IPS-18a (cell line): ENCODE measurements around the gene CASP5.
"Not testable (repeated sequence)": the region's sequence is repeated elsewhere in the genome, so short reads cannot be mapped to it uniquely, and the experiment has no call there.

Source experiments
- H3K27ac ChIP-seq: one replicate; pipeline ENCODE4 v1.5.1; 2013; ENCODE audit warnings: low read length
- H3K27me3 ChIP-seq: one replicate; pipeline ENCODE4 v1.6.1; 2013; ENCODE audit warnings: mild to moderate bottlenecking, low read length; ENCODE audit not compliant: control insufficient read depth, insufficient read depth
- H3K36me3 ChIP-seq: one replicate; pipeline ENCODE4 v1.6.1; 2013; ENCODE audit warnings: low read depth, low read length; ENCODE audit not compliant: control insufficient read depth
- H3K4me1 ChIP-seq: one replicate; pipeline ENCODE4 v1.6.1; 2013; ENCODE audit warnings: low read depth, low read length; ENCODE audit not compliant: control insufficient read depth
- H3K4me3 ChIP-seq: one replicate; pipeline ENCODE4 v1.5.1; 2013; ENCODE audit warnings: low read length
- H3K9ac ChIP-seq: one replicate; pipeline ENCODE4 v1.6.1; 2013; ENCODE audit warnings: mild to moderate bottlenecking, low read length, moderate library complexity
- H3K9me3 ChIP-seq: one replicate; pipeline ENCODE4 v1.6.1; 2013; ENCODE audit warnings: low read depth, low read length; ENCODE audit not compliant: control insufficient read depth

Gene CASP5

DNA sequence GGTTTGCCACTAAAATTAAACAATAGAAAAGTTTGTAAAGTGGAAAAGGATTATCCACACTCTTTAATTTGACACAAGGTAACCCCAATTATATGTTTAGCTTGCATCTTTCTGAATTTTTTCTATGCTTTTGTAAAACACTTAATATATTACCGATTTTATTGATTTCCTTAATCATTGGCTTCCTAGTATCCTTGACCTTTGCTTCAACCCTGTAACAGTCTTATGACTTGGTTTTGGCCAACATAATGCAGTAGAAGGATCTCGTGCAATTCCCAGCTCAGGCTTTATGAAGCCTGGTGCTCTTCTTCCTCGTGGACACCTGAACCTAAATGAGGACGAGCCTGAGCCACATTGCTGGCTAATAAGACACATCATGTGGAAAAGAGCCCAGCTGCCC is 31.0 kb downstream of the CASP5 start:
- no peaks in the 10 kb centered on the region for H3K36me3 ChIP-seq
- no peak overlapping the region for H3K4me3 ChIP-seq
- H3K27me3 ChIP-seq: no peaks in the 10 kb centered on the region
- no peaks in the 10 kb centered on the region for H3K4me1 ChIP-seq
- H3K9me3 ChIP-seq: no peaks in the 10 kb centered on the region
- no peak overlapping the region for H3K27ac ChIP-seq
- H3K9ac ChIP-seq: no peak overlapping the region

DNA sequence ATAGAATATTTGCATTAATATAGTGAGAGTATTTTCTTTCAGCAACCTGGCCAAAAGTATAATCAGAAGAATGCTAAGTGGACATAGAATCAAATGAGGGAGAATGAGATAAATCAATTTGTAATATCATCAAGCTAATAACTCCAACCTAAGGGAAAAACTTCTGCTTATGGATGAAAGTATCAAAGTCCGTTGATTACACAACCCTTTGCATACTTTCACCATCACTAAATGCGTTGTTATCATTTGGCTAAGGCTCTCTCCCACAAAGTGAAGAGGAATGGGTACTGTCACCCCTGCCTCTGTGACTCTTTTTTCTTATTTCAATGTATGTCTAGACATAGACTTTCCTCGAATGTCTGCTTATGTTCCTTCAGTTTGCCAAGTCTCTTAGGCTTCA is 38.2 kb downstream of the CASP5 start:
- Histone ChIP-seq H3K4me1 (no peaks in the 10 kb centered on the region), H3K27ac (no peak overlapping the region)

DNA sequence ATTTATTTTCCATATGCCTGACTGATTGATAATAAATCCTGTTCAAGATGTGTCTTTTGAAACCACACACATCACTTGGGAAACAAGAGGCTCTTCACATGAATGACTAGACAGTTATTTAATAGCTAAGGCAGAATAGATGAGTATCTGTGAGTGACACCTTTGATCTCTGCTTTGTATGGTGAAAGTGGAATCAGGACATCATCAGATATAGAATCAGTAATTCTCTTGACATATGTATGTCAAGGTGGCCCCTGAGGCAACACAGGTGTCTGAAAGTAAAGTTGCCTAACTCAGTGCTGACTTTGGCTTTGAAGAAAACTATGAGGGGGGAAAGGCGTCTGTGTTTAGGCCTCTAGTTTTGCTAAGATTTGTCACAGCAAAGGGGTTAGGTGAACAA is 43.1 kb downstream of the CASP5 start:
- H3K9ac ChIP-seq: no peak overlapping the region
- no peaks in the 10 kb centered on the region for H3K27me3 ChIP-seq
- H3K4me3 ChIP-seq: no peak overlapping the region
- H3K27ac ChIP-seq: no peak overlapping the region
- H3K4me1 ChIP-seq: no peaks in the 10 kb centered on the region
- H3K36me3 ChIP-seq: no peaks in the 10 kb centered on the region
- H3K9me3 ChIP-seq: no peaks in the 10 kb centered on the region

More for the DNA sequence above, 38.2 kb downstream of the CASP5 start:
- Histone ChIP-seq H3K9me3 (no peaks in the 10 kb centered on the region), H3K9ac (no peak overlapping the region), H3K36me3 (no peaks in the 10 kb centered on the region), H3K4me3 (no peak overlapping the region), H3K27me3 (no peaks in the 10 kb centered on the region)

DNA sequence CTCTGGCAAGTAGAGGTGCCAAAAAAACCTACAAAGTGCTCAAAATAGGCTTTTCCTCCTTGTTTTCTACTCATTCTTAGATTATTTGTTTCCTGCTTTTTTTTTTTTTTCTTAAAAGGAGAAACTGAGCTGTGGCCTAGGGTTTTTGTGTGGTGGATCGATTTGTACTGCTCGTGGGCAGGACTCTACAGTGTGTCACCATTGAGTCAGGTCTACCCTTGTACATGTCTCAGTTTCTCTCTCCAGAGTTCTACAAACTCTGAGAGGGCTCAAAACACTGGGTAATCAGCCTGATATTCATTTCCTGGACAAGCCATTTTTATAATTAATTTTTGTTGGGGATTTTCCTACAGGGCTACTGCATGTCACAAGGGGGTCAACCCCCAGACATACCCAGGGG is 49.4 kb downstream of the CASP5 start:
- H3K4me3 ChIP-seq: no peak overlapping the region
- no peak overlapping the region for H3K9ac ChIP-seq
- H3K36me3 ChIP-seq: no peaks in the 10 kb centered on the region
- H3K27ac ChIP-seq: no peak overlapping the region
- no peaks in the 10 kb centered on the region for H3K4me1 ChIP-seq
- H3K27me3 ChIP-seq: no peaks in the 10 kb centered on the region
- peaks cover 6% of the 10 kb centered on the region for H3K9me3 ChIP-seq

DNA sequence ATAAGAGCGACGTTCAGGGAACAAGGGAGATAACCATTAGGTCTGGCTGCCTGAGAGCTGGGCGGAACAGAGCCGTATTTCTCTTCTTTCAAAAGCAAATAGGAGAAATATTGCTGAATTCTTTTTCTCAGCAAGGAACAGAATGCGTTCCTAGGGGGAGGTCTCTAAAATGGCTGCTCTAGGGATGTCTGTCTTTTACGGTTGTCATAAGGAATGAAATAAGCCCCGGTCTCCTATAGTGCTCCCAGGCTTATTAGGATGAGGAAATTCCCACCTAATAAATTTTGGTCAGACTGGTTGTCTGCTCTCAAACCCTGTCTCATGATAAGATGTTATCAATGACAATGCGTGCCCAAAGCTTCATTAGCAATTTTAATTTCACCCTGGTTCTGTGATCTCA is 50.0 kb downstream of the CASP5 start:
- not testable (repeated sequence) for H3K4me1 ChIP-seq, H3K27ac ChIP-seq, H3K9ac ChIP-seq, H3K36me3 ChIP-seq, H3K4me3 ChIP-seq, H3K27me3 ChIP-seq, H3K9me3 ChIP-seq

DNA sequence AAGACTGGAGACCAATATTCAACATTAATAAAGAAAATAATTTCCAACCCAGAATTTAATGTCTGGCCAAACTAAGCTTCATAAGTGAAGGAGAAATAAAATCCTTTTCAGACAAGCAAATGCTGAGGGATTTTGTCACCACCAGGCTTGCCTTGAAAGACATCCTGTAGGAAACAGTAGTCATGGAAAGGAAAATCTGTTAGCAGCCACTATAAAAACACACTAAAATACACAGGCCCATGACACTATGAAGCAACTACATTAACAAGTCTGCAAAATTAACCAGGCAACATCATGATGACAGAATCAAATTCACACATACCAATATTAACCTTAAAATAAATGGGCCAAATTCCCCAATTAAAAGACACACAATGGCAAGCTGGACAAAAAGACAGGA is 52.2 kb downstream of the CASP5 start:
- H3K36me3 ChIP-seq: no peaks in the 10 kb centered on the region
- H3K9ac ChIP-seq: no peak overlapping the region
- H3K4me1 ChIP-seq: no peaks in the 10 kb centered on the region
- no peak overlapping the region for H3K4me3 ChIP-seq
- no peaks in the 10 kb centered on the region for H3K27me3 ChIP-seq
- H3K9me3 ChIP-seq: peaks cover 6% of the 10 kb centered on the region
- no peak overlapping the region for H3K27ac ChIP-seq

DNA sequence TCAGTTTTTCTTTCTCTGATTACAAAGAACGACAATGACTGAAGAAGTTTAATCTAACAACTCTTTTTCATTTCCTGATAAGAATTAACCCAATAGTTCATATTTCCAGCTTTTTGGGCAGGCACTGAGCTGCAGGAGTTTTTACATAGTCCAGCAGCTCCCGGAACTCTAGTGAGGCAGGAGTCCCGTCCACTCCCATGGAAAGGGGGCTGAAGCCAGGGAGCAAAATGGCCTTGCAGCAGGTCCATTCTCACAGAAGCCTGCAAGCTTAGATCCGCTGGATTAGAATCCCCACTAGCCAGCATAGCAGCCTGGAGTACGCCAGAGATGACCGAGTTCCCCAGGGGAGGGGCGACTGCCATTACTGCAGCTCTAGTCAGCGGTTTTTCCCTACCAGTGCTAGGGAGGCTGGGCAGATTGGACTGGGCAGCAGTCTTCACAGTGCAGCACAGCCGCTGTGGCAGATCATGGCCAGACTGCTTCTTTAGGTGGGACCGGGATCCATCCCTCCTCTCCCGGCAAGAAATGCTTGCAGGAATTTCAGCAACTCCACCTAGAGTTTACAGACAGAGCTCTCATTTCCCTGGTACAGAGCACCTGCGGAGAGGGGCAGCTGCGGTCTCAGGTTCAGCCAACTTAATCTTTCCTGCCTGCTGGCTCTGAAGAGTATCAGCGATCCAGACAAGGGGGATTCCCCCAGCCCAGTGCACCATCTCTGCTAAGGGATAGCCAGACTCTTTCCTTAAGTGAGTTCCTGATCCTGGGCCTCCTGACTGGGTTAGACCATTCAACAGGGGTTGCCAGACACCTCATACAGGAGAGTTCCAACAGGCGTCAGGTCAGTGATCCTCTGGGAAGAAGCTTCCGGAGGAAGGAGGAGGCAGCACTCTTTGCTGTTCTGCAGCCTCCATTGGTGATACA is 53.9 kb downstream of the CASP5 start:
- Histone ChIP-seq H3K36me3 (no peaks in the 10 kb centered on the region), H3K9me3 (peaks cover 6% of the 10 kb centered on the region), H3K4me1 (no peaks in the 10 kb centered on the region), H3K4me3 (no peak overlapping the region), H3K27ac (no peak overlapping the region), H3K9ac (no peak overlapping the region), H3K27me3 (no peaks in the 10 kb centered on the region)

DNA sequence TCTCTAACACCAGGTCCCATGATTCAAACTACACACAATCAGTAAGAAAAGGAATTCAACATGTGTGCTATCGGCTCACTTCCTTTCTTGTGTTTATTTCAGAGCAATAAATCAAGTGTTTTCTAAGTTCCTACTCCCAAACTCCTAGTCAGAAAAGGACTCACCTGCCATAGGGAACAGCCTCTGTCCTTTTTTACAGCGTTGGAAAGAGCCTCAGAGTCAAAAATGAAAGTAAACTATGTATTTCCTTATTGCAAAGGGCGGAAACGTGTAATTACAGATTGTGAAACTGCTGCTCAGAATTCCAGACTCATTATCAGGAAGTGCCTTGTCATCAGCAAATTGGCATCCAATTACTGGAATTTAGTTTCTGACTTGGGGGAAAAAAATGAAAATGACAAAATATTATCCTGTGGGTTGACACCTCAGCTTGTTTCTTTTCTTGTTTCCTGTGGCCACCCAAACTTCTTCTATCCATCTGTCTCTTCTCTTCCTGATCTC is 54.6 kb downstream of the CASP5 start, which contains the start of gene CASP4:
CASP4 (minus strand) TSS at position 220 of the 501 bp plus-strand sequence; CDS start at position 171, 49 bp downstream.
- H3K9ac ChIP-seq: no peak within 1 kb of the TSS
- no peak within 1 kb of the TSS for H3K4me3 ChIP-seq
- no peaks in the 10 kb centered on the region for H3K27me3 ChIP-seq
- peaks cover 4% of the 10 kb centered on the region for H3K9me3 ChIP-seq
- H3K27ac ChIP-seq: no peak within 1 kb of the TSS
- no peaks in the 10 kb centered on the region for H3K4me1 ChIP-seq
- H3K36me3 ChIP-seq: no peaks in the 10 kb centered on the region

DNA sequence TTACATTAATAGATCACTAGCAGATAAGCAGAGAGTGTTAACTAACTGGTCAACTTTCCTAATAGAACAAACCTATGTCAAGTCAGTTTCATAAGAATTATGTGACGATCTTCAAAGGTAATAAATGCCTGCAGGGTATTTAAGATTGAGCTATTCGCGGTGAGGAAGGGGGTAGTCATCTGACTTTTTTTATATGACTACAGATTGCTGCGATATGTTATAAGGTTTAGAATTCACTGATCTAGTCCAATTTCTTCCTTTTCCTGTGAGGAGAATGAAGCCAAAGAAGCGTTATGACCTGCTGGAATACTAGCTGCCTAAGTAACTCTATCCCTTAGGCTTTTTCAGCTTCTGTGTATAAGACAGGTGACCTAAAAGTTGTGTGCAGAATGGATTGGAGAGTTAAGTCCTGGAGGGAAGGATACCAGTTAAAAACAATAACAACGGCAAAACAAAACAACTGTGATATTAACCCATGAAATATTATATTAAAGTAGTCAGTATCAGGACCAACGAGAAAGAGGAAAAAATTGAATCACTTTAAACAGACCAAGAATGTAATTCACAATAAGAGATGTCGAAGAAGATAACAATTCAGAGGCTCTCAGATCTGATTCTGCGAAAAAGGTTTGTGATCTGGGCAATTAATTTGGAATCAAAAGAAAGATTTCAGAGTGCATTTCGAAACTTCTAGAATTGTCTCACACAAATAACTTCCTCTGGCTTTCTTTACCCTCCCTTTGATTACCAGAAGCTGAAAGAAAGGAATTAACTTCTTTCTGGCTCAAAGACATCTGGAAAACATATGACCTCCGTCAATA is 55.2 kb downstream of the CASP5 start:
- no peak overlapping the region for H3K9ac ChIP-seq
- H3K27ac ChIP-seq: no peak overlapping the region

DNA sequence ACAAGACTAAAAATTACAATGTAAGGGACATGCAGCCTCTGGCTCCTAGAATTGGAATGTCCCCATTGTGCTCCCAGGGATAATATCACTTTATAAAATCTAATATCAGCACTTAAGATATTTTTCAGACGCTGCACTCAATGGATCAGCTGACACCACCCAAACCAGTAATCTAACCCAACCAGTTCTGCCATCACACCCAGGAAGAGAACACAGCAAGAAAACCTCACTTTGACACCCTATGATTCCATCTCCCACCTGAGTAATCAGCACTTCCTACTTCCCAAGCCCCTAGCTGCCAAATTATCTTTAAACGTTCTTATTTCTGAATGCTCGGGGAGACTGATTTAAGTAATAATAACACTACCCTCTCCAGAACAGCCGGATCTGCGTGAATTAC is 57.2 kb downstream of the CASP5 start:
- Histone ChIP-seq H3K4me1 (no peaks in the 10 kb centered on the region), H3K9me3 (peaks cover 10% of the 10 kb centered on the region), H3K4me3 (no peak overlapping the region), H3K27me3 (no peaks in the 10 kb centered on the region), H3K9ac (no peak overlapping the region), H3K36me3 (no peaks in the 10 kb centered on the region), H3K27ac (no peak overlapping the region)

More for the DNA sequence above, 55.2 kb downstream of the CASP5 start:
- H3K9me3 ChIP-seq: peaks cover 10% of the 10 kb centered on the region
- H3K27me3 ChIP-seq: no peaks in the 10 kb centered on the region
- H3K4me1 ChIP-seq: no peaks in the 10 kb centered on the region
- no peak overlapping the region for H3K4me3 ChIP-seq
- H3K36me3 ChIP-seq: no peaks in the 10 kb centered on the region

DNA sequence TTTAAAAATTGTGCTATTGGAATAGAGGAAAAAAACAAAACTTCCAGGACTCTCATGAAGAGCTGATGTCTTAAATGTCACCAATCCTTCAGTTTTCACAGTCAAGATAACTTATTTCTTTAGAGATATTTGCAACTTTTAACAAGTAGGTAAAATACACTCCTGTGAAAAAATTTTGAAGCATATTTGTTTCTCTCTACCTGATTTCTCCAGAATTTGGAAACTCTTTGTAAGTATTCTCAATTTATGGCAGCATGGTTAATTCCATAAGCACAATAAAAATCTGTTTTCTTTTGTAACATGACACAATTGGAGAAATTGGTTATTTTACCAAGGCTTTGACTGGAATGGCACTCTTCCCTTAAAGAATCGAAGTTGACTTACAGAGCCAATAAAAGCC is 58.7 kb downstream of the CASP5 start:
- Histone ChIP-seq H3K27me3 (no peaks in the 10 kb centered on the region), H3K4me3 (no peak overlapping the region), H3K4me1 (no peaks in the 10 kb centered on the region), H3K27ac (no peak overlapping the region), H3K9me3 (peaks cover 10% of the 10 kb centered on the region), H3K36me3 (no peaks in the 10 kb centered on the region), H3K9ac (no peak overlapping the region)
